IMR-90 (cell line): ENCODE results near the gene DERA. TPM values are rescaled to one million over a fixed set of nuclear protein-coding genes. Genes with fewer than 3 reads are reported as not detected.

Experiments
- ATAC-seq: fragments of 200-7000 bp; cut with Tn5 transposase; 2 replicates; pipeline ENCODE4 v1.9.1; 2020; ENCODE audit warnings: low read depth, mild to moderate bottlenecking, moderate library complexity
- BruUV-seq: library from RNA; stranded (reverse); fragments of 400-500 nt; replicated peaks from 2 replicates; lab custom pipeline; 2021; lab: Mats Ljungman, UMichigan
- CTCF ChIA-PET: fragments of 300-600 bp; formaldehyde crosslinking; extraction: SDS; loops from one replicate; lab custom pipeline; 2021; ENCODE audit warnings: antibody characterized with exemption; lab: Yijun Ruan, JAX
- POLR2A ChIA-PET: fragments of 300-600 bp; sonication (Branson Sonifier 250); formaldehyde crosslinking; loops from one replicate; lab custom pipeline; 2022; ENCODE audit warnings: antibody characterized with exemption; ENCODE audit not compliant: unreplicated experiment; lab: Charles Lee
- DNase-seq: peaks from one replicate; pipeline ENCODE4 v3.0.0; 2013
- H2AFZ ChIP-seq: replicated peaks from 2 replicates; pipeline ENCODE3; 2013; ENCODE audit warnings: low read length, mild to moderate bottlenecking; ENCODE audit not compliant: poor library complexity
- H2AK5ac ChIP-seq: 2 replicates; pipeline ENCODE4 v1.6.1; 2013; ENCODE audit warnings: low read depth, low read length, inconsistent platforms
- H2AK9ac ChIP-seq: replicated peaks from 2 replicates; pipeline ENCODE3; 2013; ENCODE audit warnings: mild to moderate bottlenecking, low read depth, low read length, moderate library complexity; ENCODE audit not compliant: poor library complexity
- H2BK120ac ChIP-seq: 2 replicates; pipeline ENCODE4 v1.6.1; 2013; ENCODE audit warnings: low read depth, low read length, inconsistent platforms
- H2BK15ac ChIP-seq: 3 replicates; pipeline ENCODE4 v1.6.1; 2013; ENCODE audit warnings: low read depth, low read length, inconsistent platforms
- H2BK20ac ChIP-seq: 2 replicates; pipeline ENCODE4 v1.6.1; 2013; ENCODE audit warnings: low read depth, mild to moderate bottlenecking, inconsistent platforms, low read length, moderate library complexity
- H2BK5ac ChIP-seq: 2 replicates; pipeline ENCODE4 v1.6.1; 2013; ENCODE audit warnings: mild to moderate bottlenecking, low read depth, low read length, inconsistent platforms; ENCODE audit not compliant: poor library complexity, severe bottlenecking
- H3K14ac ChIP-seq: replicated peaks from 2 replicates; pipeline ENCODE4 v1.6.1; 2013; ENCODE audit warnings: low read depth, low read length, inconsistent platforms
- H3K18ac ChIP-seq: 2 replicates; pipeline ENCODE4 v1.6.1; 2013; ENCODE audit warnings: low read depth, low read length, control low read depth
- H3K23ac ChIP-seq: 2 replicates; pipeline ENCODE4 v1.6.1; 2013; ENCODE audit warnings: low read depth, low read length, inconsistent platforms
- H3K27ac ChIP-seq: 2 replicates; pipeline ENCODE4 v1.5.1; 2013; ENCODE audit warnings: mild to moderate bottlenecking, control low read depth, low read length; ENCODE audit not compliant: insufficient read depth
- H3K27me3 ChIP-seq: 2 replicates; pipeline ENCODE4 v1.6.1; 2013; ENCODE audit warnings: low read length; ENCODE audit not compliant: control insufficient read depth, insufficient read depth
- H3K36me3 ChIP-seq: 2 replicates; pipeline ENCODE4 v1.6.1; 2013; ENCODE audit warnings: low read length, mixed read lengths; ENCODE audit not compliant: control insufficient read depth, insufficient read depth
- H3K4ac ChIP-seq: 2 replicates; pipeline ENCODE4 v1.6.1; 2013; ENCODE audit warnings: low read depth, low read length, inconsistent platforms
- H3K4me1 ChIP-seq: 2 replicates; pipeline ENCODE4 v1.6.1; 2013; ENCODE audit warnings: low read length, mixed read lengths; ENCODE audit not compliant: control insufficient read depth, insufficient read depth
- H3K4me2 ChIP-seq: 2 replicates; pipeline ENCODE4 v1.6.1; 2013; ENCODE audit warnings: low read depth, mild to moderate bottlenecking, control low read depth, low read length, moderate library complexity
- H3K4me3 ChIP-seq: 2 replicates; pipeline ENCODE4 v1.5.1; 2013; ENCODE audit warnings: low read depth, mild to moderate bottlenecking, control low read depth, low read length, moderate library complexity; ENCODE audit not compliant: insufficient read depth
- H3K56ac ChIP-seq: 2 replicates; pipeline ENCODE4 v1.6.1; 2013; ENCODE audit warnings: low read length, inconsistent platforms; ENCODE audit not compliant: insufficient read depth; ENCODE audit errors: extremely low read depth
- H3K79me1 ChIP-seq, 2 experiments: 2 replicates each; pipeline ENCODE4 v1.6.1; 2013; ENCODE audit warnings: low read length in 2 of 2, inconsistent platforms in 1 of 2, low read depth in 1 of 2
- H3K9ac ChIP-seq: 2 replicates; pipeline ENCODE4 v1.6.1; 2013; ENCODE audit warnings: low read depth, low read length, control low read depth
- H3K9me1 ChIP-seq: 2 replicates; pipeline ENCODE4 v1.6.1; 2013; ENCODE audit warnings: low read length, inconsistent platforms; ENCODE audit not compliant: insufficient read depth
- H3K9me3 ChIP-seq: 2 replicates; pipeline ENCODE4 v1.6.1; 2013; ENCODE audit warnings: low read length; ENCODE audit not compliant: control insufficient read depth, insufficient read depth
- H4K20me1 ChIP-seq: 2 replicates; pipeline ENCODE4 v1.6.1; 2013; ENCODE audit warnings: low read length, inconsistent platforms; ENCODE audit not compliant: insufficient read depth
- H4K5ac ChIP-seq: 2 replicates; pipeline ENCODE4 v1.6.1; 2013; ENCODE audit warnings: mild to moderate bottlenecking, low read depth, low read length, control low read depth
- H4K8ac ChIP-seq, 2 experiments: 2 replicates each; pipeline ENCODE4 v1.6.1; 2013; ENCODE audit warnings: low read depth in 2 of 2, low read length in 2 of 2, control low read depth in 1 of 2, inconsistent platforms in 1 of 2
- H4K91ac ChIP-seq: 2 replicates; pipeline ENCODE4 v1.6.1; 2013; ENCODE audit warnings: low read depth, low read length, inconsistent platforms; ENCODE audit not compliant: insufficient read depth
- MAFK ChIP-seq: IDR thresholded peaks from 2 replicates; pipeline ENCODE4 v1.6.1; 2012; ENCODE audit warnings: low read depth, low read length, improper control_type of control experiment
- NFE2L2 ChIP-seq: fragments of 150-350 bp; IDR thresholded peaks from 2 replicates; pipeline ENCODE4 v1.6.1; 2016; ENCODE audit warnings: low read depth, mild to moderate bottlenecking, low read length
- RAD21 ChIP-seq: IDR thresholded peaks from 2 replicates; pipeline ENCODE4 v1.6.1; 2012; ENCODE audit warnings: low read length, improper control_type of control experiment
- RFX5 ChIP-seq: IDR thresholded peaks from 2 replicates; pipeline ENCODE4 v1.8.0; 2012; ENCODE audit warnings: low read depth, mild to moderate bottlenecking, low read length, moderate library complexity
- WGBS, 2 experiments: methylation state at CpG; one replicate each; pipeline versions ENCODE4 v1.1.5 to v1.1.7; 2013; ENCODE audit warnings: missing lambda C conversion rate in 2 of 2; ENCODE audit not compliant: insufficient read length in 1 of 2; ENCODE audit errors: extremely low coverage in 2 of 2; 5-methylcytosine and 5-hydroxymethylcytosine counted together
- dilution Hi-C: fragments of 300-500 bp; cut with HindIII; formaldehyde crosslinking; loops from one replicate; pipeline ENCODE4 v1.14.3; 2018; ENCODE audit warnings: low sequenced_read_pairs; ENCODE audit not compliant: unreplicated experiment
- in situ Hi-C: fragments of 300-500 bp; cut with MboI; formaldehyde crosslinking; loops from 3 replicates; pipeline ENCODE4 v1.14.3; 2019; ENCODE audit warnings: low sequenced_read_pairs, inconsistent platforms, mixed read lengths
- intact Hi-C: fragments of 100-400 bp; cut with micrococcal nuclease; formaldehyde crosslinking; loops from 2 replicates; pipeline ENCODE4 v1.10.0; 2022
- polyA plus RNA-seq, 3 experiments: library from polyadenylated mRNA; depleted of rRNA; stranded (reverse); fragments of >200 nt; gene quantifications; 2 replicates each; pipeline ENCODE4 v1.2.3, GENCODE V29; 2012; ENCODE audit warnings: low replicate concordance in 1 of 3
- total RNA-seq: library from RNA; depleted of rRNA; stranded (reverse); fragments of >200 nt; gene quantifications from 2 replicates; pipeline ENCODE4 v1.2.3, GENCODE V29; 2012
- TF ChIP-seq, protein P1 (sequence below): conservative IDR thresholded peaks from 2 replicates; pipeline ENCODE4 v1.5.1; 2012; ENCODE audit warnings: mild to moderate bottlenecking, low read depth, low read length, improper control_type of control experiment

Gene DERA
- total and polyA plus RNA-seq, 2 of the 4 experiments (the other 2 are of a cell fraction): 28.1 to 58.6 TPM

- no peak for TF ChIP-seq MAFK
Measured at GRCh38 chr12:15887043-15887817, 23.9 kb upstream of the DERA start (continued).

DNA sequence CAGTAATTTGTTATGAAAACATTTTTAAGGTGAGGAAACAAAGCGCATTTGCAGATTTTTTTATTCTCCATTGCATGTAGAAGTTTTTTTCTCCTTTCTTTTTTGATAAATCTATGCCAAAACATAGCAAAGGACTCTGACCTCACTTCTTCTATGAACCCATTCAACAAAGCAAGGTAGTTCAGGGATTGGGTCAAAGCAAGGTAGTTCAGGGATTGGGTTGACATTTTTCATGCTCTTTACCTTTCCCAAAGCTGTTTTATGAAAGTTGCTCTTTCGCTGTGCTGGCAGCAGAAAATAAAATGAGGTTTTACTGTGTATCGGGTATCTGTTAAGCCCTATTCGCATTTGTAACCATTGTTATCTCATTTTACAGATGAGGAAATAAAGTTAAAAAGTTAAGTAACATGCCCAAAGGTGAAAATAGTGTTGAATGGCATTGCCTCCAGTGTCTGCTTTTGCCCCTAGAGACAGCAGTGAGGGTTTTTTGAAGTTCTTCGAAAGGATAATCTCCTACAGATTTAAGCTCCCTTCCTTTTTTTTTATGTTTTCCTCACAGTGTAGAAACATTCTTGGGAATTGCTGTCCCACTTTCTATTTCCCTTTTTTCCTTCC, 18.4 kb upstream of the DERA start:
- Histone ChIP-seq H2BK15ac (no peak overlapping the region), H3K9me3 (no peaks in the 10 kb centered on the region), H3K27me3 (no peaks in the 10 kb centered on the region), H3K4me2 (no peak overlapping the region), H4K5ac (no peak overlapping the region), H2BK5ac (no peak overlapping the region), H3K9ac (no peak overlapping the region), H4K20me1 (peaks cover 7% of the 10 kb centered on the region; the same call in 1 of the 2 replicates), H3K23ac (no peak overlapping the region), H3K4me3 (no peak overlapping the region), H2AK9ac (no peak overlapping the region), H3K18ac (no peak overlapping the region), H3K56ac (no peak overlapping the region), H2AFZ (no peak overlapping the region), H2BK20ac (no peak overlapping the region), H2BK120ac (no peak overlapping the region), H4K8ac (no peak overlapping the region), H3K14ac (no peak overlapping the region), H3K9me1 (no peaks in the 10 kb centered on the region), H3K36me3 (peaks cover 25% of the 10 kb centered on the region), H3K4me1 (peaks cover 2% of the 10 kb centered on the region; the same call in 1 of the 2 replicates), H4K91ac (no peak overlapping the region), H2AK5ac (no peak overlapping the region), H3K4ac (no peak overlapping the region), H3K27ac (no peak overlapping the region), H3K79me1 (peaks cover 9 to 19% of the 10 kb centered on the region in 2 experiments)
- ChIA-PET CTCF (interaction anchor here (0.6 kb wide), 2 partner anchors 75 to 349 kb away, joined by 3 read pairs; no protein-coding TSS in a partner anchor), POLR2A (no interaction called here)
- intact Hi-C loops (no loop called here), in situ Hi-C loops (loop anchor here (25.0 kb wide), 1 partner anchor 1105 kb away; no protein-coding TSS in a partner anchor), dilution Hi-C loops (no loop called here)
- TF ChIP-seq RFX5 (no peak), NFE2L2 (no peak), RAD21 (no peak)
- TF ChIP-seq, protein P1, sequence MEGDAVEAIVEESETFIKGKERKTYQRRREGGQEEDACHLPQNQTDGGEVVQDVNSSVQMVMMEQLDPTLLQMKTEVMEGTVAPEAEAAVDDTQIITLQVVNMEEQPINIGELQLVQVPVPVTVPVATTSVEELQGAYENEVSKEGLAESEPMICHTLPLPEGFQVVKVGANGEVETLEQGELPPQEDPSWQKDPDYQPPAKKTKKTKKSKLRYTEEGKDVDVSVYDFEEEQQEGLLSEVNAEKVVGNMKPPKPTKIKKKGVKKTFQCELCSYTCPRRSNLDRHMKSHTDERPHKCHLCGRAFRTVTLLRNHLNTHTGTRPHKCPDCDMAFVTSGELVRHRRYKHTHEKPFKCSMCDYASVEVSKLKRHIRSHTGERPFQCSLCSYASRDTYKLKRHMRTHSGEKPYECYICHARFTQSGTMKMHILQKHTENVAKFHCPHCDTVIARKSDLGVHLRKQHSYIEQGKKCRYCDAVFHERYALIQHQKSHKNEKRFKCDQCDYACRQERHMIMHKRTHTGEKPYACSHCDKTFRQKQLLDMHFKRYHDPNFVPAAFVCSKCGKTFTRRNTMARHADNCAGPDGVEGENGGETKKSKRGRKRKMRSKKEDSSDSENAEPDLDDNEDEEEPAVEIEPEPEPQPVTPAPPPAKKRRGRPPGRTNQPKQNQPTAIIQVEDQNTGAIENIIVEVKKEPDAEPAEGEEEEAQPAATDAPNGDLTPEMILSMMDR: no peak
- WGBS, 2 experiments: 100% methylated on average over 1 of the region's 5 CpGs; no CpG with 5 or more reads in 1 of the 2 experiments
- no peak for ATAC-seq
- no peak for DNase-seq
- no TSS peak for BruUV-seq
